ENCODE data around the gene CRACR2A. TPM values are rescaled to one million over a fixed set of nuclear protein-coding genes. Genes with fewer than 3 reads are reported as not detected.

Gene CRACR2A
- total and polyA plus RNA-seq, 9 of the 15 experiments (the other 6 are each of a cell fraction or from before 2014, with no cell fraction given) = 2.1 to 15.1 (median 10.4) TPM

DNA sequence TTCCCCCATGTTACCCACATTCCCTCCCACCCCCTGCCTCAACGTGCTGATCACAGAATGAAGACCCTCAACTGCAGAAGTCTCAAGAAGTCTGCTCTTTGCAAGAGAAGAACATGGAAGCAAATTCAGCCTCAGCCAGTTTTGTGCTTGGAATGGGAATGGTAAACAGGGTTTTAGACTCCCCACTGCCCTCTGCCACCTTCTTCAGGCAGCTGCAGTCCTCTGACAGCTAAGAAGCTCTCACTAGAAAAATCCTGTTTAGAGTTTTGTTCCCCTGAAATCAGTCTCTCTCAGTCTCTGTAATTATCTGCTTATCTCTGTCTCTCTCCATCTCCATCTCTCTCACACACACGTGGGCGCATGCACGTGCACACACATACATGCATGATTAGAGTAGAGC, 85.4 kb downstream of the CRACR2A start:
- H3K36me3 ChIP-seq (ENCODE audit: control insufficient read depth, insufficient read depth, low read length) = peaks cover 26% of the 10 kb centered on the region; the same call in 2 of the 3 replicates
- H4K20me1 ChIP-seq (replicated peaks; ENCODE audit: control insufficient read depth, insufficient read depth, low read length) = no peaks in the 10 kb centered on the region
- no TSS peak for BruUV-seq (replicated peaks)
- H3K27me3 ChIP-seq (ENCODE audit: control insufficient read depth in 2 of 2, insufficient read depth in 2 of 2, low read length in 2 of 2) = no peaks in the 10 kb centered on the region
- WGBS (ENCODE audit: insufficient coverage, low coverage, missing lambda C conversion rate) = 87% methylated on average over 3 of the region's 4 CpGs
- ATAC-seq (no peak), DNase-seq (ENCODE audit: extremely low read depth in 1 of 4, low spot score in 3 of 4) (no peak), FAIRE-seq (no peak)
- H3K9me1 ChIP-seq (ENCODE audit: control insufficient read depth, insufficient read depth, low read length) = no peaks in the 10 kb centered on the region
- H2AFZ ChIP-seq (ENCODE audit: low read depth, low read length) = no peak overlapping the region
- H3K9ac ChIP-seq (ENCODE audit: insufficient read depth in 1 of 2, low read depth in 2 of 2, low read length in 2 of 2) = no peak overlapping the region
- no peaks in the 10 kb centered on the region for H3K4me1 ChIP-seq (replicated peaks in 1 of 2; ENCODE audit: control insufficient read depth in 2 of 2, insufficient read depth in 2 of 2, low read length in 2 of 2)
- no peak overlapping the region for H3K27ac ChIP-seq (ENCODE audit: extremely low read depth, low read depth, low read length)
- no peaks in the 10 kb centered on the region for H3K9me3 ChIP-seq (replicated peaks; ENCODE audit: control insufficient read depth, insufficient read depth, low read depth, low read length)
- intact Hi-C loops (cut with micrococcal nuclease) (no loop called here), in situ Hi-C loops (cut with MboI) (no loop called here)
- CTCF ChIA-PET (ENCODE audit: low intra/inter-chr PET ratio) = no interaction called here
- no peak overlapping the region for H3K4me3 ChIP-seq
- no peaks in the 10 kb centered on the region for H3K79me2 ChIP-seq (ENCODE audit: control insufficient read depth, insufficient read depth, low read length)
- H3K4me2 ChIP-seq (ENCODE audit: insufficient read depth, low read length) = no peak overlapping the region
- POLR2A ChIA-PET = no interaction called here
- no peak for TF ChIP-seq NBN (IDR thresholded peaks at IDR 0.05; ENCODE audit: low read depth)
- TF ChIP-seq ZNF23 (CRISPR knock-in tag; IDR thresholded peaks at IDR 0.05) = no peak
- no peak for TF ChIP-seq SMARCB1 (IDR thresholded peaks at IDR 0.05; ENCODE audit: insufficient read length, low read depth)
- TF ChIP-seq ESRRB (CRISPR knock-in tag; IDR thresholded peaks at IDR 0.05; ENCODE audit: borderline replicate concordance) = no peak
- TF ChIP-seq NR2C1 (IDR thresholded peaks at IDR 0.05) = no peak
- no peak for TF ChIP-seq NR2C1 (tag; IDR thresholded peaks at IDR 0.05)
- no peak for TF ChIP-seq MYBL2 (IDR thresholded peaks at IDR 0.05; ENCODE audit: low read depth)
- no peak for TF ChIP-seq MYBL2 (CRISPR knock-in tag; IDR thresholded peaks at IDR 0.05; ENCODE audit: borderline replicate concordance)
- TF ChIP-seq, protein P1, sequence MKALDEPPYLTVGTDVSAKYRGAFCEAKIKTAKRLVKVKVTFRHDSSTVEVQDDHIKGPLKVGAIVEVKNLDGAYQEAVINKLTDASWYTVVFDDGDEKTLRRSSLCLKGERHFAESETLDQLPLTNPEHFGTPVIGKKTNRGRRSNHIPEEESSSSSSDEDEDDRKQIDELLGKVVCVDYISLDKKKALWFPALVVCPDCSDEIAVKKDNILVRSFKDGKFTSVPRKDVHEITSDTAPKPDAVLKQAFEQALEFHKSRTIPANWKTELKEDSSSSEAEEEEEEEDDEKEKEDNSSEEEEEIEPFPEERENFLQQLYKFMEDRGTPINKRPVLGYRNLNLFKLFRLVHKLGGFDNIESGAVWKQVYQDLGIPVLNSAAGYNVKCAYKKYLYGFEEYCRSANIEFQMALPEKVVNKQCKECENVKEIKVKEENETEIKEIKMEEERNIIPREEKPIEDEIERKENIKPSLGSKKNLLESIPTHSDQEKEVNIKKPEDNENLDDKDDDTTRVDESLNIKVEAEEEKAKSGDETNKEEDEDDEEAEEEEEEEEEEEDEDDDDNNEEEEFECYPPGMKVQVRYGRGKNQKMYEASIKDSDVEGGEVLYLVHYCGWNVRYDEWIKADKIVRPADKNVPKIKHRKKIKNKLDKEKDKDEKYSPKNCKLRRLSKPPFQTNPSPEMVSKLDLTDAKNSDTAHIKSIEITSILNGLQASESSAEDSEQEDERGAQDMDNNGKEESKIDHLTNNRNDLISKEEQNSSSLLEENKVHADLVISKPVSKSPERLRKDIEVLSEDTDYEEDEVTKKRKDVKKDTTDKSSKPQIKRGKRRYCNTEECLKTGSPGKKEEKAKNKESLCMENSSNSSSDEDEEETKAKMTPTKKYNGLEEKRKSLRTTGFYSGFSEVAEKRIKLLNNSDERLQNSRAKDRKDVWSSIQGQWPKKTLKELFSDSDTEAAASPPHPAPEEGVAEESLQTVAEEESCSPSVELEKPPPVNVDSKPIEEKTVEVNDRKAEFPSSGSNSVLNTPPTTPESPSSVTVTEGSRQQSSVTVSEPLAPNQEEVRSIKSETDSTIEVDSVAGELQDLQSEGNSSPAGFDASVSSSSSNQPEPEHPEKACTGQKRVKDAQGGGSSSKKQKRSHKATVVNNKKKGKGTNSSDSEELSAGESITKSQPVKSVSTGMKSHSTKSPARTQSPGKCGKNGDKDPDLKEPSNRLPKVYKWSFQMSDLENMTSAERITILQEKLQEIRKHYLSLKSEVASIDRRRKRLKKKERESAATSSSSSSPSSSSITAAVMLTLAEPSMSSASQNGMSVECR (CRISPR knock-in tag; IDR thresholded peaks at IDR 0.05) = no peak
- TF ChIP-seq ZFP91 (CRISPR knock-in tag; IDR thresholded peaks at IDR 0.05) = no peak
- no peak for TF ChIP-seq KLF6 (CRISPR knock-in tag; IDR thresholded peaks at IDR 0.05; ENCODE audit: borderline replicate concordance)
- TF ChIP-seq, protein P2, sequence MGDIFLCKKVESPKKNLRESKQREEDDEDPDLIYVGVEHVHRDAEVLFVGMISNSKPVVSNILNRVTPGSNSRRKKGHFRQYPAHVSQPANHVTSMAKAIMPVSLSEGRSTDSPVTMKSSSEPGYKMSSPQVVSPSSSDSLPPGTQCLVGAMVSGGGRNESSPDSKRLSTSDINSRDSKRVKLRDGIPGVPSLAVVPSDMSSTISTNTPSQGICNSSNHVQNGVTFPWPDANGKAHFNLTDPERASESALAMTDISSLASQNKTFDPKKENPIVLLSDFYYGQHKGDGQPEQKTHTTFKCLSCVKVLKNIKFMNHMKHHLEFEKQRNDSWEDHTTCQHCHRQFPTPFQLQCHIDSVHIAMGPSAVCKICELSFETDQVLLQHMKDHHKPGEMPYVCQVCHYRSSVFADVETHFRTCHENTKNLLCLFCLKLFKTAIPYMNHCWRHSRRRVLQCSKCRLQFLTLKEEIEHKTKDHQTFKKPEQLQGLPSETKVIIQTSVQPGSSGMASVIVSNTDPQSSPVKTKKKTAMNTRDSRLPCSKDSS (IDR thresholded peaks at IDR 0.05; ENCODE audit: low read depth, partially characterized antibody) = no peak
- TF ChIP-seq, protein P3, sequence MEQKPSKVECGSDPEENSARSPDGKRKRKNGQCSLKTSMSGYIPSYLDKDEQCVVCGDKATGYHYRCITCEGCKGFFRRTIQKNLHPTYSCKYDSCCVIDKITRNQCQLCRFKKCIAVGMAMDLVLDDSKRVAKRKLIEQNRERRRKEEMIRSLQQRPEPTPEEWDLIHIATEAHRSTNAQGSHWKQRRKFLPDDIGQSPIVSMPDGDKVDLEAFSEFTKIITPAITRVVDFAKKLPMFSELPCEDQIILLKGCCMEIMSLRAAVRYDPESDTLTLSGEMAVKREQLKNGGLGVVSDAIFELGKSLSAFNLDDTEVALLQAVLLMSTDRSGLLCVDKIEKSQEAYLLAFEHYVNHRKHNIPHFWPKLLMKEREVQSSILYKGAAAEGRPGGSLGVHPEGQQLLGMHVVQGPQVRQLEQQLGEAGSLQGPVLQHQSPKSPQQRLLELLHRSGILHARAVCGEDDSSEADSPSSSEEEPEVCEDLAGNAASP (IDR thresholded peaks at IDR 0.05) = no peak

Data from K562 (cell line).